ENCODE results near the gene PRDM15. TPM values are rescaled to one million over a fixed set of nuclear protein-coding genes. Genes with fewer than 3 reads are reported as not detected.

PRDM15 gene
- total RNA-seq, 1 experiment from 2014 or later: 9.9 TPM

GRCh38 chr21:41892726-41893125 is 13.6 kb upstream of the PRDM15 start:
- no peak overlapping the region for H3K27ac Mint-ChIP-seq
- H3K27ac ChIP-seq (ENCODE audit: insufficient read length, low read depth, low read length): no peak overlapping the region
- H3K14ac ChIP-seq (ENCODE audit: insufficient read depth, low read length): no peak overlapping the region
- H3K23me2 ChIP-seq (ENCODE audit: insufficient read length, low read depth, low read length, poor library complexity, severe bottlenecking): no peaks in the 10 kb centered on the region
- H3K36me3 Mint-ChIP-seq (ENCODE audit: insufficient read depth in 1 of 3, low read depth in 3 of 3): peaks cover 0 to 2% (median 0%) of the 10 kb centered on the region in 3 experiments; a peak in 1 of 7 replicates
- H3K27me3 Mint-ChIP-seq (ENCODE audit: low read depth): no peaks in the 10 kb centered on the region
- H2BK120ac ChIP-seq (ENCODE audit: low read depth, low read length, poor library complexity, severe bottlenecking): no peak overlapping the region
- no peak overlapping the region for H4K91ac ChIP-seq (ENCODE audit: insufficient read length, low read depth, low read length)
- H3K9ac ChIP-seq (ENCODE audit: extremely low read depth, insufficient read length, low read length): no peak overlapping the region
- peaks cover 26 to 30% of the 10 kb centered on the region in 2 experiments for H3K4me1 Mint-ChIP-seq
- no peak overlapping the region for H3K4me3 Mint-ChIP-seq
- 0 out of 2 replicates have a peak, but pooled peaks cover 1% of the 10 kb centered on the region for H3K79me2 ChIP-seq (ENCODE audit: insufficient read depth, low read length)
- H2AK5ac ChIP-seq (ENCODE audit: insufficient read length, low read length): no peak overlapping the region
- no peaks in the 10 kb centered on the region for H3K27me3 ChIP-seq (ENCODE audit: insufficient read depth, low read length)
- H4K20me1 ChIP-seq (ENCODE audit: control insufficient read depth, insufficient read depth, insufficient read length): no peaks in the 10 kb centered on the region
- no peaks in the 10 kb centered on the region for H3K79me1 ChIP-seq (ENCODE audit: insufficient read depth, low read depth, low read length, poor library complexity, severe bottlenecking)
- H2BK12ac ChIP-seq (ENCODE audit: insufficient read length, low read depth, low read length): no peak overlapping the region
- H3T11ph ChIP-seq (ENCODE audit: low read length): no peak overlapping the region
- H2BK15ac ChIP-seq (ENCODE audit: low read depth, low read length): no peak overlapping the region
- no peak overlapping the region for H3K56ac ChIP-seq (ENCODE audit: insufficient read length, low read depth, low read length)
- no peak overlapping the region for H2BK5ac ChIP-seq (ENCODE audit: insufficient read length, low read length)
- no peak overlapping the region for H3K23ac ChIP-seq (ENCODE audit: insufficient read length, low read depth, low read length)
- no peak overlapping the region for H3K18ac ChIP-seq (ENCODE audit: insufficient read length, low read depth, low read length)
- no peak overlapping the region for H3K4me2 ChIP-seq (ENCODE audit: insufficient read depth, insufficient read length, low read length)
- H2BK20ac ChIP-seq (ENCODE audit: low read depth, low read length, poor library complexity, severe bottlenecking): no peak overlapping the region
- WGBS (ENCODE audit: extremely low coverage, insufficient read length, low lambda C conversion rate): no CpG with 5 or more reads among the region's 16 CpGs
- DNase-seq: no peak
- peaks cover 6% of the 10 kb centered on the region for H3K4me1 ChIP-seq (ENCODE audit: insufficient read depth, low read length)
- H3K9me3 Mint-ChIP-seq: no peaks in the 10 kb centered on the region
- H4K5ac ChIP-seq (ENCODE audit: insufficient read length, low read depth, low read length): no peak overlapping the region
- no peak overlapping the region for H4K8ac ChIP-seq (replicated peaks; ENCODE audit: insufficient read length, low read depth, low read length)
- no peak overlapping the region for H3K4ac ChIP-seq (ENCODE audit: low read depth, low read length)
- H2AFZ ChIP-seq (ENCODE audit: low read length): no peak overlapping the region
- no peak for TF ChIP-seq CTCF (conservative IDR thresholded peaks at IDR 0.05)
- H3K9me3 ChIP-seq (ENCODE audit: control insufficient read depth, low read depth, low read length): no peaks in the 10 kb centered on the region

Data from H9 (cell line).